ENCODE data around the gene PPP2R3B. TPM values are rescaled to one million over a fixed set of nuclear protein-coding genes. Genes with fewer than 3 reads are reported as not detected.
"Not testable (repeated sequence)": the region's sequence is repeated elsewhere in the genome, so short reads cannot be mapped to it uniquely, and the experiment has no call there.

Gene PPP2R3B
- total and polyA plus RNA-seq, 11 donors, result 60.9 to 186 (median 113) TPM

DNA sequence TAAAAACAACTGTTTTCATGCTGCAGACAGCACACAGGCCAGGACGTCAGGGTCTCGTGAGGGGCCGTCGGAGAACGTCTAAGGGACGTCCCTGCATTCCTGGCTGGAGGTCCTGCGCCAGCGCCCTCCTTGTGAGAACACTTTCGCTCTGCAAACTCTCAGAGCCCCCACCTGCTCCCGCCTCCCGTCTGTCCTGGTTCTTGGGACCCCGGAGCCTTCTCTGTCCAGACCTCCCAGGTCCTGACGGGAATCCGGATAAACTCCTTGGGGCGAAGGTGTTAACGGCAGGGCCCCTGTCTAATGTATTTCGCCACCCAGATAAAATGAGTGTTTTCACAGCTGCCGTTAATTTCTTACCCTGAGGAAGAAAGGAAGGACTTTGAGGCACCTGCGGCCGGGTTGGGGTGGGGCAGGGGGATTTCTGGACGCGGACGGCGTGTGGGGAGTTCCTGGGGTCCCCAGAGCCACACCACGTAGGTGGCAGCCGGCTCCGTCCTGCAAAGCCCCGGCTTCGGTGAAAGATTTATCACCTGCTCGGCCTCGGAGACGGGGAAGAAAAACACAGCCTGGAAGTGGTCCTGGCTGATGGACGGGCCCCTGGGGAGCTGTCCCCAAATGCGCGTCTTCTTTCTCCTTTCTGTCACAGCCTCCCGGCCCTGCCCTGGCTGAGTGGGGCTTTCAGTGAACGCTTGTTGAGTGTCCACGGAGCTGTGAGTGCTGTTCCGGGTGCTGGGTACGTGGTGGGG, 35.1 kb upstream of the PPP2R3B start:
- WGBS, 4 donors, result 31 to 44% (median 34%) methylated on average over 32 to 40 of the region's 40 CpGs
- no peaks in the 10 kb centered on the region for H3K4me1 ChIP-seq
- DNase-seq, result no peak
- TF ChIP-seq POLR2A (IDR thresholded peaks at IDR 0.05), result no peak
- TF ChIP-seq, protein P1, sequence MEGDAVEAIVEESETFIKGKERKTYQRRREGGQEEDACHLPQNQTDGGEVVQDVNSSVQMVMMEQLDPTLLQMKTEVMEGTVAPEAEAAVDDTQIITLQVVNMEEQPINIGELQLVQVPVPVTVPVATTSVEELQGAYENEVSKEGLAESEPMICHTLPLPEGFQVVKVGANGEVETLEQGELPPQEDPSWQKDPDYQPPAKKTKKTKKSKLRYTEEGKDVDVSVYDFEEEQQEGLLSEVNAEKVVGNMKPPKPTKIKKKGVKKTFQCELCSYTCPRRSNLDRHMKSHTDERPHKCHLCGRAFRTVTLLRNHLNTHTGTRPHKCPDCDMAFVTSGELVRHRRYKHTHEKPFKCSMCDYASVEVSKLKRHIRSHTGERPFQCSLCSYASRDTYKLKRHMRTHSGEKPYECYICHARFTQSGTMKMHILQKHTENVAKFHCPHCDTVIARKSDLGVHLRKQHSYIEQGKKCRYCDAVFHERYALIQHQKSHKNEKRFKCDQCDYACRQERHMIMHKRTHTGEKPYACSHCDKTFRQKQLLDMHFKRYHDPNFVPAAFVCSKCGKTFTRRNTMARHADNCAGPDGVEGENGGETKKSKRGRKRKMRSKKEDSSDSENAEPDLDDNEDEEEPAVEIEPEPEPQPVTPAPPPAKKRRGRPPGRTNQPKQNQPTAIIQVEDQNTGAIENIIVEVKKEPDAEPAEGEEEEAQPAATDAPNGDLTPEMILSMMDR (IDR thresholded peaks at IDR 0.05), result no peak
- H3K27me3 ChIP-seq, result peaks cover 0 to 9% (median 3%) of the 10 kb centered on the region in 9 donors
- no peaks in the 10 kb centered on the region for H3K36me3 ChIP-seq
- no peaks in the 10 kb centered on the region for H3K9me3 ChIP-seq
- intact Hi-C loops (cut with DNase I), result no loop called here
- no peak for ATAC-seq
- H3K27ac ChIP-seq, result no peak overlapping the region
- H3K4me3 ChIP-seq, result no peak overlapping the region

DNA sequence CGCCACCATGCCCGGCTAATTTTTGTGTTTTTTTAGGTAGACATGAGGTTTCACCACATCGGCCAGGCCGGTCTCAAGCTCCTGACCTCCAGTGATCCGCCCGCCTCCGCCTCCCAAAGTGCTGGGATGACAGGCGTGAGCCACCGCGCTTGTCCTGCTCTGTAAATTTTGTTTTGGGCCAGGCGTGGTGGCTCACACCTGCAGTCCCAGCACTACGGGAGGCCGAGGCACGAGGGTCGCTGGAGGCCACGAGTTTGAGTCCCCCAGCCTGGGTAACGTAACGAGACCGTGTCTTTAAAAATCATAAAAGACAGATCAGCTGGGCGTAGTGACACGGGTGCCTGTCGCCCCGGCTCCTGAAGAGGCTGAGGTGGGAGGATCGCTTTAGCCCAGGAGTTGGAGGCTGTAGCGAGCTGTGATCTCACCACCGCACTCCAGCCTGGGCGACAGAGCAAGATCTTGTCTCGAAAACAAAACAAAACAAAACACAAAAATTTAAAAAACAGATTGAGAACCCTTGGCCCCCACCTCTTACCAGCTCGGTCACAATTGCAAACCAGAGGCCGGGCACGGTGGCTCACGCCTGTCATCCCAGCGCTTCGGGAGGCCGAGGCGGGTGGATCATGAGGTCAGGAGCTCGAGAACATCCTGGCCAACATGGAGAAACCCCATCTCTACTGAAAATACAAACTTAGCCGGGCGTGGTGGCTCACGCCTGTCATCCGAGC, 34.0 kb upstream of the PPP2R3B start:
- H3K36me3 ChIP-seq, result no peaks in the 10 kb centered on the region
- no peaks in the 10 kb centered on the region for H3K9me3 ChIP-seq
- H3K4me3 ChIP-seq, result no peak overlapping the region
- intact Hi-C loops (cut with DNase I), result no loop called here
- H3K27me3 ChIP-seq, result no peaks in the 10 kb centered on the region
- no peaks in the 10 kb centered on the region for H3K4me1 ChIP-seq
- WGBS, 4 donors, result 86 to 96% (median 95%) methylated on average over 41 of the region's 41 CpGs
- ATAC-seq (no peak), DNase-seq (no peak)
- no peak overlapping the region for H3K27ac ChIP-seq
- no peak for TF ChIP-seq POLR2A (IDR thresholded peaks at IDR 0.05)
- TF ChIP-seq, protein P1 (IDR thresholded peaks at IDR 0.05), result no peak

DNA sequence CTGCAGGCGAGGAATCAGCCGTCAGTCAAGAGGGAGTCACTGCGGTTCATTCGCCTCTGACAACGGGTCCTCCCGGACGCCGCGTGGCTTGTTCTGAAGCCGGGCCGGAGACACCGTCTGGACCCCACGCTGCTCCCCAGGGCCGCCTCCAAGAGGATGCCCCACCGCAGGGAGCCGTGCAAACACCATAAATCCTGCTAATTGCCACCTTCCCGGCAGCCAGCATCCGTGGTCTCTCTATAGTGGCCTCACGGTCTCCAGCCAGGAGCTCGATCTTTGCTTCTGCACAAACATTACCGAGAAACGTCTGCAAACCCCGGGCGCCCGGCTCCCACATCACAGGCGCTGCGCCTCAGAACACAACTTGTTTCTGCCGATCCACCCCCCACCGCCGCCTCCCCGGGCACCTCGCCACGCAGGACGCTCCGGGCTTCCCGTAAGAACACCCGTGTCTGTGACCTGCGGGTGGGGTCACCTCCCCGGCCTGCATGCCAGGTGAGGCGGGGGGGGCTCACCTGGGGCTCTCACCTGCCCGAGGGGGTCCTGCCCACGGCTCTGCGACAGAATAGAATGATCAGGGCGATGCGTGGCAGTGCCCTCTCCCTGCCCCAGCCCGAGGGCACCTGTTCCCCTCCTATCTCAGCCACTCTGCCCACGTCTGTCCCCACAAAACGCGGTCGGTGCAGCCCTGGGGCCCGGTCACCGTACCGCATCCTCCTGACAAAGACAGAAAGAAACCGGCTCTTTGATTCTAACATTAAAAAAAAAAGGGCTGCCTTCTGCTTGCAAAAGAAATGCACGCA, 32.4 kb upstream of the PPP2R3B start:
- intact Hi-C loops (cut with DNase I), result no loop called here
- no peak for TF ChIP-seq POLR2A (IDR thresholded peaks at IDR 0.05)
- TF ChIP-seq, protein P1 (IDR thresholded peaks at IDR 0.05), result no peak
- 87 to 92% (median 91%) methylated on average over 51 to 55 of the region's 55 CpGs for WGBS, 4 donors
- ATAC-seq, result no peak
- Histone ChIP-seq H3K27ac (no peak overlapping the region), H3K4me3 (no peak overlapping the region), H3K27me3 (no peaks in the 10 kb centered on the region), H3K4me1 (peaks cover 0 to 3% (median 0%) of the 10 kb centered on the region in 12 donors), H3K36me3 (no peaks in the 10 kb centered on the region), H3K9me3 (no peaks in the 10 kb centered on the region)
- DNase-seq, result no peak

DNA sequence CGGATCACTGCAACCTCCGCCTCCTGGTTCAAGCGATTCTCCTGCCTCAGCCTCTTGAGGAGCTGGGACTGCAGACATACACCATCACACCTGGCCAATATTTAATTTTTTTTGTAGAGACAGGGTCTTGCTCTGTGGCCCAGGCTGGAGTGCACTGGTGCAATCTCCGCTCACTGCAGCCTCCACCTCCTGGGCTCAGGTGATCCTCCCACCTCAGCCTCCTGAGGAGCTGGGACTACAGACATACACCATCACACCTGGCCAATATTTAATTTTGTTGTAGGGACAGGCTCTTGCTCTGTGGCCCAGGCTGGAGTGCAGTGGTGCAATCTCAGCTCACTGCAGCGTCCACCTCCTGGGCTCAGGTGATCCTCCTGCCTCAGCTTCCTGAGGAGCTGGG, 28.8 kb upstream of the PPP2R3B start:
- ATAC-seq; H3K9me3 ChIP-seq; DNase-seq; H3K4me3 ChIP-seq; intact Hi-C loops (cut with DNase I); H3K27me3 ChIP-seq; H3K36me3 ChIP-seq; H3K27ac ChIP-seq: not testable (repeated sequence)
- WGBS, 4 donors, result 88 to 97% (median 94%) methylated on average over 5 of the region's 5 CpGs
- peaks cover 0 to 16% (median 0%) of the 10 kb centered on the region in 12 donors for H3K4me1 ChIP-seq

Data from heart left ventricle (tissue), 16 donors.